ENCODE results near the gene KIRREL3.

GRCh38 chr11:126479178-126479930 lies 521.2 kb downstream of the KIRREL3 start:
- TF ChIP-seq CTCF (IDR thresholded peaks at IDR 0.05) (no peak), POLR2A (IDR thresholded peaks at IDR 0.05) (no peak)

All from esophagus squamous epithelium (tissue), 4 donors.